Right hindlimb (tissue), 1 donor: ENCODE data around the gene GTPBP1.
A peak's percentile ranks its signal among the peaks of the same experiment; 100 is the strongest.

ENCODE experiments used
- DNase-seq: peaks from one replicate; pipeline ENCODE4 v3.0.0-alpha.2; 2018

Gene GTPBP1

DNA sequence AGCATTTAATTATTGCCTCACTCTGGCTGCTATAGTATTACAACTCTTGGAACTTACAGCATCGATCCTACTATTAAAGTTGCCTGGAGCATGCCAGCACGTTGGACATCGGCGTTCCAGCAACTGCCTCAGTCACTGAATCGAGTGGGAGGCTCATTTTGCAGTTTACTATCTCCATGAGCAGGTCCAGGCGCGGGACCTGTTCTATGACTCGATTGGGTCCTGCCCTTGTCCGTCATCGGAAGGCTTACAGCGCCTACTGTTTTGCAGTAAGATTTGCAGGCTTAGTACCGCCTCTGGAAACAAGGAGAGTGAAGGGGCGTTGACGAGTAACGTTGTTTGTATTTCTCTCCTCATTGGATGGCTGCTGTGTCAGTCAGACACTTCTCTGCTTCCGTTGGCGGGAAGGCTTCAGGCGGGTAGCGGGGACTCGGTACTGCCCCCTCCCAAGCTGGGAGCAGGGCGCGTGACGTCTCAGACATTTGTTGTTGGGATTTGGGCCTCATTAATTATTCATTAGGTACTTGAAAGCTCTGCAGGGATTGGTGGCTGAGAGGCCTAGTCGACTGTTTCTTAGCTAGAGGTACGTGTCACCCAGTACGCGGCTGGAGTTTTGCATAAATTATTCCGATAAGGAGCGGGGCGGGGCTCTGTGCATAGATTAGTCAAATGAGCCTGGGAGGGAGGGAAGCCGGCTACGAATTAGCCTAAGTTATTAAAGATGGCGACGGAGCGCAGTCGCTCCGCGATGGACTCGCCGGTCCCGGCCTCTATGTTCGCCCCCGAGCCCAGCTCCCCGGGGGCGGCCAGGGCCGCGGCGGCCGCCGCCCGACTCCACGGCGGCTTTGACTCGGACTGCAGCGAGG, at the start of gene GTPBP1:
TSS of gene GTPBP1 (plus strand) at position 710 of the 866 bp plus-strand sequence. CDS start at position 722, 12 bp downstream.
- DNase-seq = peak; percentile 99

DNA sequence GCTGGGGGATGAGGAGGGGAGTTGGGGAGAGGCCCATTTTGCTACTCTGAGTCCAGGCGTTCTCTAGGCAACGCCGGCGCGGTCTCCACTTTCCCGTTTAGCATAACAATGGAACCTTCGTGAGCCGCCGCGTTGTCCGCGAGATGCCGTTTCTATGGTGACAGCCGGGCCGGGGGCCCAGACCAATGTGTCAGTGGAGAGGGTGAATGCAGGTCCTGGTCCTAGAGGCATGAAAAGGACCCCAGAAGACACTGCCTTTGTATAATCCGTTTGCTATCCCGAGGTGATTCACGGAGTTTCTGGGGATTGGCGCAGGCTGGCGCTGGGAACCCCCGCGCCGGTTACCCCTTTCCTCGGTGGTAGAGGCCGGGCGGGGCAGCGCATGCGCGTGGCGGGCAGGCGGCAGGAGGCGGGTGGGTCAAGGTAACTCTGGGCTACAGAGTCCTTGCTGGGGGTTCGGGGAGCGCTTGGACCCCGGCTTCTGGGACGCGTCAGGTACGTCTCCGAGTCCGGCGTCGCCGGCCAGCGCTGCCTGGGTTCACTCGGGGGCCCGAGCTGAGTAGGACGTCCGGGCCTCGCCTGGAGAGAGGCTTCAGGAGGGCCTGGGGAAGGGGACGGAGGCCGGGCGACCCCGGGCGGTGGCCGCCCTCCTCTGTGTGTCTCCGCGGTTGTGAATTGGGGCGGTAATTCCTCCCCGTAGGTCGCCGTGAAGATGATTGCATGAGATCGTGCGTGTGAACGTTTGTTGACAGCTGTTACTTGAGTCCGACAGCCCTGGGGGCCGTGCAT, 49.3 kb upstream of the GTPBP1 start, which contains the start of the genes CBY1 and FAM227A:
TSS of gene CBY1 (plus strand) at position 383 of the 789 bp plus-strand sequence. CDS start 11,417 bp downstream, outside the sequence.
TSS of gene FAM227A (minus strand) at position 137 of the 789 bp plus-strand sequence. CDS start 6,224 bp downstream, outside the sequence.
- peak; percentile 93 for DNase-seq

DNA sequence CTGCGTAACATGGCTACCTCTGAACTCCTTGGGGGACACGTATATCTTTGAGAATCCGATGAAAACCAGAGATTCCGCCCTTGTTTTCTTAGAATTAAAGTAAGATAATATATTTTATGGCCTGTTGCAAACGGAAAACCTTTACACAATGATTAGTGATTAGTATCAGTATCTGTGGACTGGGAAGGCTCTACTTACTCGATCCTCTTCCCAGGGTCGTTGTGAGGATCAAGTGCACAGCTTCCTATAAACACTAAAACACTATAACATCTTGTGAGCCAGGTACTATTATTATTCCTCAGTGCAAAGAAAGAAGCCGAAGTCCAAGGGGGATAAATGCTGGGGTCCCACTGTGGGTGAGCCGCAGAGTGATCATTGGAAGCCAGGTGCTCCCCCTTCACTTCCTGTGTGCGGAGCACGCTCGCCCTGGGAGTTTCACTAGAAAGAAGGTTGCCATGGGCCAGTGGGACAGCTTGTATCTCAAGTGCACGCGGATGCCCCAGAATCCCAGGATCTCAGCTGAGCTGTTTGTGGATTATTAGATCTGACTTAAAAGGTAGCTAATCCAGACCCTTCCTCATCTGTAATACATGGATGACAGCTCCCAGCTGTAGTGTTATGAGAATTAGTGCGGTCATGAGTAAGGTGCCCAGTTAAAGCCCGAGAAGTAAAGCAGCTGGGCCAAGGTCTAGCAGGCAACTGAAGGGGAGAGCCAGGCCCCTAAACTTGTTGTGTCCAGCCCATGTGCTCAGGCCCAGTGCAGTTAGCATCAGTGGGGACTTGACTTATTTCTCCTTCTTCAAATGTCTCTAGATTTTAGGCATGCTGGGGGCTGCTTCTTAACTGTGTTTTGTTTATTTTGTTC, 48.5 kb upstream of the GTPBP1 start:
- no peak for DNase-seq

DNA sequence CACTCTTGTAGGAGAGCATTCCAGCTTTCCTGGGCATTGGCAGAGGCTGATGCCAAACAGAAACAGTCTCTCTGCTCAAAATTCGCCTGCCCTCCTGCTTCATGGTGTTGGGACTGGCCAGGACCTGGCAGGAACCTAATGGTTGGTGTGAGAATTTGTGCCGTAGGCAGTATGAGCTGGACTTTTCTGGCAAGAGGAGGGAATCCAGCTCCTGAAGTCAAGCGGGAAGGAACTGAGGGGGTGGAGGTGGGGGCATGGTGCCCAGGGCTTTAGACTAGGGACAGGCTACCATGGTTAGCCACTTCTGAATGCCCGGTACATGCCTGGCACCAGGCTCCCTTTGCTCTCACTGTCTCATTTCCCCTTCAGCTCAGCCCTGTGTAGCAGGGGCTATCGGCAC, 30.9 kb upstream of the GTPBP1 start:
- DNase-seq = no peak

DNA sequence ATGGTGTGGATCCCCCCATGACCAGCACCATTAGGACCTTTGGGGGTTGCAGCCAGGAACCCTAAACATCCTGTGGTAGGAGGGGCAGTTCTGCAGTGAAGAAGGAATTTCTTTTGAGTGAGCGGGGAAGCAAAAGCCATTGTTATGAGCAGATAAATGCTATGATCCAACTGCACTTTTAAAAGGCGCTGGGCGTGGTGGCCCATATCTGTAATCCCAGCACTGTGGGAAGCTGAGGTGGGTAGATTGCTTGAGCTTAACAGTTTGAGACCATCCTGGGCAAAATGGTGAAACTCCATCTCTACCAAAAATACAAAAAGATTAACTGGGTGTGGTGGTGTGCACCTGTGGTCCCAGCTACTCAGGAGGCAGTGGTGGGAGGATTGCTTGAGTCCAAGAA, 29.9 kb upstream of the GTPBP1 start:
- no peak for DNase-seq

DNA sequence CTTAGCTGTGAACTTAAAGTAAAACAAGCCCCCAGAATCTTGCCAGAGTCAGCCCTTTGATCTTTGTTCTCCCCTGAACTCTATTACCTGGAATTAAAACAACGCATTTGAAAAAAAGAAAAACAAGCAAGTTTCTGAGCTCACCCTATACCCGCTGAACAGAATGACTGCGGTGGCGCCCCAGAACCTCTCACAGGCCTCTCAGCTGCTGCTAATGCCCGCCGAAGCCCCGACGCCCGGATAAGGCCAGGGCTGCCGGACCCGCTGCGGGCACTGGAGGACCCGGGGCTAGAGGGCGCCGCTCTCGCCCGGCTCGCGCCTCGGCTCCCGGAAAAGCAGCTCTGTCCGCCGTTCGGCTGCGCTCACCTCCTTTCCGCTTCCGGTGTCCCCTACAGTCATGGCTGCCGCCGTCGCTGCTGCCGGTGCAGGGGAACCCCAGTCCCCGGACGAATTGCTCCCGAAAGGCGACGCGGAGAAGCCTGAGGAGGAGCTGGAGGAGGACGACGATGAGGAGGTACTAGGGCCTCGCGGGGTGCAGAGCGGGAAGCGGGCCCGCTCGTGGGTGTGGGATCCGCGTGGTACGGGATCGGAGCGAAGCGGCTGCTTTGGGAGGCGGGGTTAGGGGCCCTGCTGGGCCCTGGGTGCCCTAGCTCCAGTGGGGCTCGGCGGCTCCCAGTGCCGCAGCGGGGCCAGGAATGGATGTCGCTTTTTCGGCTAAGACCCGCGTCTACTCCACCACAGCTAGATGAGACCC, 24.0 kb upstream of the GTPBP1 start, which contains the start of gene TOMM22:
TSS of gene TOMM22 (plus strand) at position 376 of the 754 bp plus-strand sequence. CDS start at position 398, 22 bp downstream.
- DNase-seq = peak; percentile 93

DNA sequence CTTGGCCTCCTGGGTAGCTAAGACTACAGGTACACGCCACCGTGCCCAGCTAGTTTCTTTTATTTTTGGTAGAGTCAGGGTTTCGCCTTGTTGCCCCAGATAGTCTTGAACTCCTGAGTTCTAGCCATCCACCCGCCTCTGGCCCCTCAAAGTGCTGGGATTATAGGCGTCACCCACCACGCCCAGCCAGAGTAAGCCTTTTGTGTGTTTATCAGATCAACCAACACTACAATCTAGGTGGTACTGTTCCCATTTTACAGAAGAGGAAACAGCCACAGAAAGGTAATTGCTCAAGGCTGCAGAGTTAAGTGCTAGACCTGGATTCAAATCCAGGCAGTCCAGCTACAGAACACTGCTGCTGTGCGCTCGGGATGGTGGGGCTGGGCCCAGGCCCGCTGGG, 20.8 kb upstream of the GTPBP1 start:
- DNase-seq = no peak

DNA sequence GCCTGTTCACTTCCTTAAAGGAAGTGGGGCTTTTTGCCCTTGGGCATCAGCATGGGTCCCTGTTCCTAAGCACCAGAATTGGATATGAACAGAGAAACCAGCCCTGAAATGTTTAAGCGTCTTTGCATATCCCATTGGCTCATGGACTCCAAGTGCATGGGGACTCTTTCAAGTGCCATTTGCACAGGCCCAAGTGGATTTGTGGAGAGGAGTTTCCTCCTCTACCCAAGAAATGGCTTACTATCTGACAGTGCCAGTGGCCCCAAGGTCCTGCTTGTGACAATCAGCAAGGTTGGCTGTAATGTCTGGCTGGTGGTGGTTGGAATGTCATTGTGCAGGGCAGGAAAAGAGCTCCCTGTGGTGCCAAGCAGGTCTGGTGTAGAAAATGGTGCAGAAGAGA, 20.0 kb upstream of the GTPBP1 start:
- no peak for DNase-seq

DNA sequence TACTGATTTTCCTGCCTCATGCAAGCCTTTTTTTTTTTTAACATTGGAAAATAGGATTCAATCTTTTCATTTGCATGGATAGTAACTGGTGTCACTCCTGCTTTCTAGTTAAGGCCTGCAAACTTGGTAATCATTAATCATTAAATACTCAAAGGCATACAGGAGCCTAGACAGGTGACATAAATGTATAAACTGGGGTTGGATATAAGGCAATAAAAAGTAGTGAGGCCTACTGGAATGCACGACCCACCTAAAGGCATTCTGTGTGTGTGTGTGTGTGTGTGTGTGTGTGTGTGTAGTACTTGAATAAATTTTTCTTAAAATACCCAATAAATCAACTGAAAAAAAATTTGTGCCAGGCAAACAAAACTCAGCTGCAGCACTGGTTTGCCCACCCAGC, 16.1 kb upstream of the GTPBP1 start:
- no peak for DNase-seq

DNA sequence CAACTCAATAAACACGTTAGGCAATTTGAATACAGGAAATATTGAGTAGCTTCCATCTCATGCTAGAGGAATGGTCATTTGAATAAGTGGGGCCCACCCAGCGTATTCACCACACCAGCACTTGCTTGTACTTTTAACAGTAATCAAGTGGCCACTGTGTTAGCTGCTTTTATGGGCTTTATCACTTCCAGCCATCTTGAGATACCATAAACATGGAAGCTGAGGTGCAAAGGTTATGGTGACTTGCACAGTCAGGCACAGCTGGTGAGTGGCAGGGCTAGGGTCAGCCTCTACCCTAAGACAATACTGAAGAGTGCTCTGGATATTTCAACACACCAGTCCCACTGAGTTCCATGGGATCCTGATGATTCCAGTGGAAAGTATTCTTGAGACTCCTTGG, 11.7 kb upstream of the GTPBP1 start:
- no peak for DNase-seq

DNA sequence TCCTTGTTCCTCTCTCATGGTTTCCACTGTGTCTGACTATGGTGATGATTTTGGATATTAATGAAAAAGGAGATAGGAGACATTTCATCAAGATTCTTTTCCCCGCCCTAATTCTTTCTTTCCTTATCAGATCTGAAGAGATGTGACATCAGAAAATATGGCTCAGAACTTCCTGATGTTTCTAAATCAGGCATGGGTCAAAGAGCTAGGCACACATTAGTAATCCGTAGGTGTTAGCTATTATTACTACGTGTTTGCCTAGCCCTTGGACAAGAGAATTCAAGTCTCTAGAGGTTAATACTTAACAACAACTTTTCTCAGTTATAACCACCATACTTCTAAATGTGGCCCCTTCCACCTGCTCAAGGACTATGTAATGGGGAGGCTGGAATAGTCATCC, 10.8 kb upstream of the GTPBP1 start:
- no peak for DNase-seq

DNA sequence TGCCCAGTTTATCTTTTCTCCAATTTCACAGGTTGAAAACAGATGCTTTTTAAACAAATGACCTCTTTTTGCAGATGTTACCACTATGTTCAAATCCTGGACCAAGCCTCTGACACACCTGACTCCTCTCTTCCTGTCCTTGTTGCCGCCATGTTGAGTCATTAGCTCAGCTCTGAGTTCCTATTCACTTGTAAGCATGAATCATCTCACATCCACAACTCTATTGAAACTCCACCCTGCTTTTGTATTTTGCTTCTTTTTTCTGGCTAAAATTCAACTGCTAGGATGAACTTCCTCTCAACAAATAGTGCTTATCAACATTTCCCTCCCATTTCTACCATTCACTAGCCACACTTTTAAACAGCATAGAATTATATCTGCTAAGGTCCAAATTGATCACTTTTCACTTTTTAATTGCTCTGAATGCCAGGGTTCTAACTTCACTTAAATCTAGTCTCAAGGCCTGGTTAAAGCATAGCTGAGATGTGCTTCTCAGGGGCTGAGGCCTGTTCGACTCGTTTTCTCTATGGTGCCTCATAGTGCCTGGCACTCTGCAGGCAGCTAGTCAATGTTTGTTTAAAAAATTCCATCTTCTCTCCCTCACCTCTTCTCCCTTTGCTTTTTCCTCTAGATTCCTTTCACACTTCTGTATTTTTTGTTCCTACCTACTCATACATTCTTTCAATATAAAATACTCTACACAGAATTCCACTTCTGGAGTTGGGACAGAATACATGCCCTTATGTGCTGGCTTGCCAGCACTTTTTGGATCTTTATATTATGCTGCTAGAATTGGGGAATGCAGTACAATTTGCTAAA, 8.9 kb upstream of the GTPBP1 start:
- no peak for DNase-seq

DNA sequence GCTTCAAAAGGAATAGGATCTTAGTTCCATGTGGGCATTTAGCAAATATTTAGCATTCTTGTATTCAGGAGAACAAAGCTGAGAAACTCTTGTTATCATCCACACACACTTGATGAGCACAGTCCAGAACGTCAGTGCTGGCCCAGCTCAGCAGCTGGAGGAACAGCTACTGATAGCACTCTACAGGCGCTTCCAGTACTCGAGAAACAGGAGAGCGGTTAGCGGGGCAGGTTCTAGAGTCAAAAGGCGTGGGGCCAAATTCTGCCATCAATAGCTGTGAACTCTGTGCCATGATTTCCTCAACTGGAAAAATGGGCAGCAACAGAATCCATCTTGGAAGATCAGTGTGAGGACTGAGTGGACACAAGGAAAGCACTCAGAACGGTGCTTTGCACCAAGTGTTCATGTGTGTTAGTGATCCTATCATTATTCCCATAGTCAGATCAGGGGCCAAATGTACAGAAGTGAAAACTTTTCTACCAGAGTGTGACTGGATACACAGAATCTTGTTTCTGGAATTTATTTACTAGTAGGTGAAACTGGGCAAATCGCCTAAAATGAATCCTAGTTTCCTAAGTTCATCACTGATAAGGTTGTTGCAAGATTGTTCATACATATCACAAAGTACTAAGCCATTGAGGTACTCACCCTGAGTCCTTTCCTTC, 8.2 kb upstream of the GTPBP1 start:
- no peak for DNase-seq

DNA sequence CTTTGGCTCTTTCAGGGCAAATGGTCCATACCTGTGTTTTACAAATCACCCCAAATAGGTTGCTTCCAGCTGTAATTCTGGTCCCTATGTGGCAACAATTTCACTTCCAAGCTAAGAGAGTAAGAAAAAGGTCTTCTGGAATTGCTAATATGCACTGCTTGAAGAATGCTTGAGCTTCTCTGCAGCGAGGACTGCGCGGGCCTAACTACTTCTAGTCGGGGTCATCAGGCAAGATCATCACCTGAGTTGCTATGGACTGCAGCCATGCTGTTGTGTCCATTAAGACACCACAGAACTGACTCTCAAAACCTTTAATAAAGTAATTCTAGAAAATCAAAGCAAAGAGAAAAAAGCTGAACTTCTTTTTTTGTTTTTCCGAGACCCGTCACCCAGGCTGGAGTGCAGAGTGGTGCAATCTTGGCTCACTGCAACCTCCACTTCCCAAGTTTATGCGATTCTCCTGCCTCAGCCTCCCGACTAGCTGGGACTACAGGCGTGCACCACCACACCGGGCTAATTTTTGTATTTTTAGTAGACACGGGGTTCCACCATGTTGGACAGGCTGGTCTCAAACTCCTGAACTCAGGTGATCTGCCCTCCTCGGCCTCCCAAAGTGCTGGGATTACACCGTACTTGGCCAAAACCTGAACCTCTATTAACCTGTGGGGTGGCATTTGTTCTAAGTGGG, 7.2 kb upstream of the GTPBP1 start:
- no peak for DNase-seq

DNA sequence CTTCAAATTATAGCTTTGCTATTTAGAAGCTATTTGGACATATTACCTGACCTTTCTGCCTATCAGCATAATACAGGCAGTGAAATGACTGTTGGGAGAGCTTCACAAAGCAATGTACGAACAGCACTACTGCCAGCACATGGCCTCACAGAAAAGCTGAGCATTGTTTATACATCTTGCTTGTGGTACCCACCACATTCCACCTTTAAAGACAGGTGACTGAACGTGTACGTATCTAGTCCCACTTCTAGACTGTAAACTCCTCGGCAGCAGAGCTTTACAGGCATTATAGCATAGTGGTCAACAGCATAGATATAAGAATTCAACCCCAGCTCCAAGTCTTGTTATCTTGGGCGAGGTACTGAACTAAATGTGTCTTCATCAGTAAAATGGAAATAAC, 6.6 kb upstream of the GTPBP1 start:
- DNase-seq = no peak

DNA sequence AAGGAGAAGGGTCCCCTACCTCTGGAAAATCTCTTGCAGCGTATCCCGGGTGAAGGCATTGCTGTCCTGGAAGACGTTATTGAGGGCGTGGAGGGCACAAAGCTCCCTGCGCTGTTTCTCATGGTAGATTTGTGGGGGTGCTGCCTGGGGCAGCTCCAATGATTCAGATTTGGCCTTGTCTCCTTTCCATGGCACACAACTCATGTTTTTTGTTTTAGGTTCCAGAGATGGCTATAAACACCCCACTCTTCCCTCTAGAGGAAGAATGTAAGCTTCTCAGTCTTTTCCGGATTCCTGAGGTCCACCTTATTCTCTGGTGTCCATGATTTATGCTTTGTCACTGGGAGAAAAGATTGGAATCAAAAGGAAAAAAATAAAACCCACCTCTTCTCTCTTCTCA, 6.0 kb upstream of the GTPBP1 start:
- DNase-seq = no peak

DNA sequence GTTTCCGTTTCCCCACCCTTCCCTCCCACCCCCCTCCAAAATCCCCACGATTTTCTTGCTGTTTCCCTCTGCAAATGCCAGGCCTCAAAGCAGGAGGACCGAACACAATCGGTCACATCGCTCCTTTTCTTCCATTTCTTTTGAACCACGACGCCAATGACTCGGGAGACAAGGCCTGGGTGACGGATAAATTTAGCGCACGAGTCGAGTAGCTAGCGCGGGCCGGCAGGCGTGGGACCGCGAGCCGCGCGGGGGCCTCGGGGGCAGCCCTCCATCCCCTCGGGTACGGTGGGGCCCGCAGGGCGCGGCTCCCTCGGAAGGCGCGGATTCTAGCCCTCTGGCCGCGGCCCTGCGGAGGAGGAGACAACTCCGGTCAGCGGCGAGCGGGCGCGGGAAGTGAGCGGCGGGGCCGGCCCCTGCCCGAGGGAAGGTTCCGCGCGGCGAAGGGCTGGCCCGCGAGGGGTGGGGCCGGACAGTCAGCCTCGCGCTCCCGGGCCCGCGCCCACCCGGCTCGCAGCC, 5.4 kb upstream of the GTPBP1 start:
- no peak for DNase-seq

DNA sequence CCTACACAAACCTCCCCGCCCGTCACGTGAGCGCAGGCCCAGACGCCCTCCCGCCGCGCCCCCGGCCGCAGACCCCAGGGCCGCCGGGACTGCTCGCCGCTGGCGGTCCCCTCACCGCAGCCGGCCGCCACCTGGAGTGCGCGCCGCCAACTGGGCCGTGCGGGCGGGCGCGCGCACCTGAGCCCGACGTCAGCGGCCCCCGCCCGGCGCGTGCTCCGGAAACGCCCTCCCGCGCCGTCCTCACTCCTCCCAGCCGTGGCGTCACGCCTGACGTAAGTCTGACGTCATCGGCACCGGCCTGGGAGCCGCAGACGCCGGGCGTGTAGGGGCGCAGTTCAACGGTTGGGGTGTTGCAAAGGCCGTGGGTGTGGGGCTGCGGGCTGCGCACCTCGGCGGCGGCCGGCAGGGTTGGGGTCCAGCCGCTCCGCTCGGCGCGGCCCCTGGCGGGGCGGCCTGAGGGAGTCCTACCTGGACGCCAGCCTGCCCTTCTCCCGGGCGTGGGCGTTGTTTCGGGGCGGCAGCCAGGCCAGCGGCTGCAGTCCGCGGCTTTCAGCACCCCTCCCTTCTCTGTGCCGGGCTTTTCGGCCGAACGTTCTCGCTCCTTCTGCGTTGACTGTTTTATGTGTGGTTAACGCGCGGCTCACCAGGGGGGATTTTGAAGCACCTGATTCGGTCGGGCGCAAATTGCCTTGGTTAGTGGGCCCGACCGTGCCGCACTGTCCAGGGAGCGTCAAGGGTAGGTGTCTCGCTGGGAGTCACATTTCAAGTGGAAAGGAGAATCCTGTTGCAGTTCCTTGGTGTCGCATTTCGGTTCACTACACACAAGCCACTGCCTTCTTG, 4.7 kb upstream of the GTPBP1 start, which contains the start of gene JOSD1:
TSS of gene JOSD1 (minus strand) at position 155 of the 840 bp plus-strand sequence. CDS start 956 bp downstream, outside the sequence.
- peak; percentile 95 for DNase-seq
